K562 (cell line): ENCODE data around the gene NFIB. TPM values are rescaled to one million over a fixed set of nuclear protein-coding genes. Genes with fewer than 3 reads are reported as not detected.

Experiments used
- HDAC8 ChIP-seq: fragments of 450-650 bp; IDR thresholded peaks from 2 replicates; pipeline ENCODE4 v1.6.1; 2016; ENCODE audit warnings: mild to moderate bottlenecking, missing genetic modification characterization, moderate library complexity, missing compliant biosample characterization
- NFRKB ChIP-seq: fragments of 450-650 bp; IDR thresholded peaks from 2 replicates; pipeline ENCODE4 v1.6.1; 2016; ENCODE audit warnings: low read depth
- STAG1 ChIP-seq: sonication (generic); formaldehyde crosslinking; IDR thresholded peaks from 2 replicates; pipeline ENCODE4 v1.5.0; 2020; ENCODE audit warnings: missing genetic modification reagents, borderline replicate concordance
- ZNF197 ChIP-seq: fragments of 200-800 bp; sonication (Bioruptor generic); IDR thresholded peaks from 2 replicates; pipeline ENCODE4 v1.6.1; 2016; ENCODE audit warnings: low read depth, missing genetic modification characterization, missing compliant biosample characterization
- ZNF274 ChIP-seq: IDR thresholded peaks from 2 replicates; pipeline ENCODE4 v1.6.1; 2011; ENCODE audit warnings: low read depth, mild to moderate bottlenecking, low read length, moderate library complexity, borderline replicate concordance
- polyA plus RNA-seq, 8 experiments: library from polyadenylated mRNA; depleted of rRNA in 4 of 8; stranded (reverse) in 5 of 8; unstranded in 3 of 8; fragments of >200 nt; fragmentation: Nextera tagmentation in 2 of 8; fragmentation: Illumina TruSeq in 1 of 8; extraction: Ambion mirVana in 2 of 8; extraction: Trizol in 1 of 8; gene quantifications; 2 replicates each; pipeline versions ENCODE4 v1.2.1 to v1.2.3, GENCODE V29; 2011 to 2014; ENCODE audit warnings: inconsistent platforms in 1 of 8, missing spikeins in 1 of 8
- total RNA-seq, 7 experiments: library from RNA; depleted of rRNA in 6 of 7; stranded (reverse); fragments of >200 nt in 6 of 7; fragmentation: Illumina TruSeq in 2 of 7; extraction: Trizol in 2 of 7; gene quantifications; 2 replicates each; pipeline versions ENCODE4 v1.2.1 to v1.2.3, GENCODE V29; 2011 to 2021; ENCODE audit warnings: low replicate concordance in 1 of 7
- TF ChIP-seq, protein P1 (sequence below): fragments of 450-650 bp; IDR thresholded peaks from 2 replicates; pipeline ENCODE4 v1.6.1; 2016; ENCODE audit warnings: mild to moderate bottlenecking, moderate library complexity
- TF ChIP-seq, protein P2 (sequence below): fragments of 200-800 bp; sonication (Bioruptor generic); IDR thresholded peaks from 2 replicates; pipeline ENCODE4 v1.6.1; 2017; ENCODE audit warnings: missing genetic modification characterization, missing compliant biosample characterization
- TF ChIP-seq, protein P3 (sequence below), 2 experiments: IDR thresholded peaks; 2 replicates each; pipeline ENCODE4 v1.6.1; 2012; ENCODE audit warnings: improper control_type of control experiment in 2 of 2, low read depth in 2 of 2, low read length in 2 of 2, borderline replicate concordance in 1 of 2

NFIB gene
- total and polyA plus RNA-seq, 9 of the 15 experiments (the other 6 are each of a cell fraction or from before 2014, with no cell fraction given): 1.2 to 3.3 (median 1.9) TPM

GRCh38 chr9:14322211-14323082, 8.5 kb upstream of the NFIB start (continued):
- TF ChIP-seq, protein P1, sequence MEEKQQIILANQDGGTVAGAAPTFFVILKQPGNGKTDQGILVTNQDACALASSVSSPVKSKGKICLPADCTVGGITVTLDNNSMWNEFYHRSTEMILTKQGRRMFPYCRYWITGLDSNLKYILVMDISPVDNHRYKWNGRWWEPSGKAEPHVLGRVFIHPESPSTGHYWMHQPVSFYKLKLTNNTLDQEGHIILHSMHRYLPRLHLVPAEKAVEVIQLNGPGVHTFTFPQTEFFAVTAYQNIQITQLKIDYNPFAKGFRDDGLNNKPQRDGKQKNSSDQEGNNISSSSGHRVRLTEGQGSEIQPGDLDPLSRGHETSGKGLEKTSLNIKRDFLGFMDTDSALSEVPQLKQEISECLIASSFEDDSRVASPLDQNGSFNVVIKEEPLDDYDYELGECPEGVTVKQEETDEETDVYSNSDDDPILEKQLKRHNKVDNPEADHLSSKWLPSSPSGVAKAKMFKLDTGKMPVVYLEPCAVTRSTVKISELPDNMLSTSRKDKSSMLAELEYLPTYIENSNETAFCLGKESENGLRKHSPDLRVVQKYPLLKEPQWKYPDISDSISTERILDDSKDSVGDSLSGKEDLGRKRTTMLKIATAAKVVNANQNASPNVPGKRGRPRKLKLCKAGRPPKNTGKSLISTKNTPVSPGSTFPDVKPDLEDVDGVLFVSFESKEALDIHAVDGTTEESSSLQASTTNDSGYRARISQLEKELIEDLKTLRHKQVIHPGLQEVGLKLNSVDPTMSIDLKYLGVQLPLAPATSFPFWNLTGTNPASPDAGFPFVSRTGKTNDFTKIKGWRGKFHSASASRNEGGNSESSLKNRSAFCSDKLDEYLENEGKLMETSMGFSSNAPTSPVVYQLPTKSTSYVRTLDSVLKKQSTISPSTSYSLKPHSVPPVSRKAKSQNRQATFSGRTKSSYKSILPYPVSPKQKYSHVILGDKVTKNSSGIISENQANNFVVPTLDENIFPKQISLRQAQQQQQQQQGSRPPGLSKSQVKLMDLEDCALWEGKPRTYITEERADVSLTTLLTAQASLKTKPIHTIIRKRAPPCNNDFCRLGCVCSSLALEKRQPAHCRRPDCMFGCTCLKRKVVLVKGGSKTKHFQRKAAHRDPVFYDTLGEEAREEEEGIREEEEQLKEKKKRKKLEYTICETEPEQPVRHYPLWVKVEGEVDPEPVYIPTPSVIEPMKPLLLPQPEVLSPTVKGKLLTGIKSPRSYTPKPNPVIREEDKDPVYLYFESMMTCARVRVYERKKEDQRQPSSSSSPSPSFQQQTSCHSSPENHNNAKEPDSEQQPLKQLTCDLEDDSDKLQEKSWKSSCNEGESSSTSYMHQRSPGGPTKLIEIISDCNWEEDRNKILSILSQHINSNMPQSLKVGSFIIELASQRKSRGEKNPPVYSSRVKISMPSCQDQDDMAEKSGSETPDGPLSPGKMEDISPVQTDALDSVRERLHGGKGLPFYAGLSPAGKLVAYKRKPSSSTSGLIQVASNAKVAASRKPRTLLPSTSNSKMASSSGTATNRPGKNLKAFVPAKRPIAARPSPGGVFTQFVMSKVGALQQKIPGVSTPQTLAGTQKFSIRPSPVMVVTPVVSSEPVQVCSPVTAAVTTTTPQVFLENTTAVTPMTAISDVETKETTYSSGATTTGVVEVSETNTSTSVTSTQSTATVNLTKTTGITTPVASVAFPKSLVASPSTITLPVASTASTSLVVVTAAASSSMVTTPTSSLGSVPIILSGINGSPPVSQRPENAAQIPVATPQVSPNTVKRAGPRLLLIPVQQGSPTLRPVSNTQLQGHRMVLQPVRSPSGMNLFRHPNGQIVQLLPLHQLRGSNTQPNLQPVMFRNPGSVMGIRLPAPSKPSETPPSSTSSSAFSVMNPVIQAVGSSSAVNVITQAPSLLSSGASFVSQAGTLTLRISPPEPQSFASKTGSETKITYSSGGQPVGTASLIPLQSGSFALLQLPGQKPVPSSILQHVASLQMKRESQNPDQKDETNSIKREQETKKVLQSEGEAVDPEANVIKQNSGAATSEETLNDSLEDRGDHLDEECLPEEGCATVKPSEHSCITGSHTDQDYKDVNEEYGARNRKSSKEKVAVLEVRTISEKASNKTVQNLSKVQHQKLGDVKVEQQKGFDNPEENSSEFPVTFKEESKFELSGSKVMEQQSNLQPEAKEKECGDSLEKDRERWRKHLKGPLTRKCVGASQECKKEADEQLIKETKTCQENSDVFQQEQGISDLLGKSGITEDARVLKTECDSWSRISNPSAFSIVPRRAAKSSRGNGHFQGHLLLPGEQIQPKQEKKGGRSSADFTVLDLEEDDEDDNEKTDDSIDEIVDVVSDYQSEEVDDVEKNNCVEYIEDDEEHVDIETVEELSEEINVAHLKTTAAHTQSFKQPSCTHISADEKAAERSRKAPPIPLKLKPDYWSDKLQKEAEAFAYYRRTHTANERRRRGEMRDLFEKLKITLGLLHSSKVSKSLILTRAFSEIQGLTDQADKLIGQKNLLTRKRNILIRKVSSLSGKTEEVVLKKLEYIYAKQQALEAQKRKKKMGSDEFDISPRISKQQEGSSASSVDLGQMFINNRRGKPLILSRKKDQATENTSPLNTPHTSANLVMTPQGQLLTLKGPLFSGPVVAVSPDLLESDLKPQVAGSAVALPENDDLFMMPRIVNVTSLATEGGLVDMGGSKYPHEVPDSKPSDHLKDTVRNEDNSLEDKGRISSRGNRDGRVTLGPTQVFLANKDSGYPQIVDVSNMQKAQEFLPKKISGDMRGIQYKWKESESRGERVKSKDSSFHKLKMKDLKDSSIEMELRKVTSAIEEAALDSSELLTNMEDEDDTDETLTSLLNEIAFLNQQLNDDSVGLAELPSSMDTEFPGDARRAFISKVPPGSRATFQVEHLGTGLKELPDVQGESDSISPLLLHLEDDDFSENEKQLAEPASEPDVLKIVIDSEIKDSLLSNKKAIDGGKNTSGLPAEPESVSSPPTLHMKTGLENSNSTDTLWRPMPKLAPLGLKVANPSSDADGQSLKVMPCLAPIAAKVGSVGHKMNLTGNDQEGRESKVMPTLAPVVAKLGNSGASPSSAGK: peak; percentile 62
- TF ChIP-seq HDAC8 (tag): no peak
- no peak for TF ChIP-seq ZNF197 (CRISPR knock-in tag)
- TF ChIP-seq, protein P2, sequence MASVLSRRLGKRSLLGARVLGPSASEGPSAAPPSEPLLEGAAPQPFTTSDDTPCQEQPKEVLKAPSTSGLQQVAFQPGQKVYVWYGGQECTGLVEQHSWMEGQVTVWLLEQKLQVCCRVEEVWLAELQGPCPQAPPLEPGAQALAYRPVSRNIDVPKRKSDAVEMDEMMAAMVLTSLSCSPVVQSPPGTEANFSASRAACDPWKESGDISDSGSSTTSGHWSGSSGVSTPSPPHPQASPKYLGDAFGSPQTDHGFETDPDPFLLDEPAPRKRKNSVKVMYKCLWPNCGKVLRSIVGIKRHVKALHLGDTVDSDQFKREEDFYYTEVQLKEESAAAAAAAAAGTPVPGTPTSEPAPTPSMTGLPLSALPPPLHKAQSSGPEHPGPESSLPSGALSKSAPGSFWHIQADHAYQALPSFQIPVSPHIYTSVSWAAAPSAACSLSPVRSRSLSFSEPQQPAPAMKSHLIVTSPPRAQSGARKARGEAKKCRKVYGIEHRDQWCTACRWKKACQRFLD (CRISPR knock-in tag): no peak
- TF ChIP-seq ZNF274: no peak
- TF ChIP-seq, protein P3, sequence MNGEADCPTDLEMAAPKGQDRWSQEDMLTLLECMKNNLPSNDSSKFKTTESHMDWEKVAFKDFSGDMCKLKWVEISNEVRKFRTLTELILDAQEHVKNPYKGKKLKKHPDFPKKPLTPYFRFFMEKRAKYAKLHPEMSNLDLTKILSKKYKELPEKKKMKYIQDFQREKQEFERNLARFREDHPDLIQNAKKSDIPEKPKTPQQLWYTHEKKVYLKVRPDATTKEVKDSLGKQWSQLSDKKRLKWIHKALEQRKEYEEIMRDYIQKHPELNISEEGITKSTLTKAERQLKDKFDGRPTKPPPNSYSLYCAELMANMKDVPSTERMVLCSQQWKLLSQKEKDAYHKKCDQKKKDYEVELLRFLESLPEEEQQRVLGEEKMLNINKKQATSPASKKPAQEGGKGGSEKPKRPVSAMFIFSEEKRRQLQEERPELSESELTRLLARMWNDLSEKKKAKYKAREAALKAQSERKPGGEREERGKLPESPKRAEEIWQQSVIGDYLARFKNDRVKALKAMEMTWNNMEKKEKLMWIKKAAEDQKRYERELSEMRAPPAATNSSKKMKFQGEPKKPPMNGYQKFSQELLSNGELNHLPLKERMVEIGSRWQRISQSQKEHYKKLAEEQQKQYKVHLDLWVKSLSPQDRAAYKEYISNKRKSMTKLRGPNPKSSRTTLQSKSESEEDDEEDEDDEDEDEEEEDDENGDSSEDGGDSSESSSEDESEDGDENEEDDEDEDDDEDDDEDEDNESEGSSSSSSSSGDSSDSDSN (IDR thresholded peaks at IDR 0.05; ENCODE audit: borderline replicate concordance in 1 of 2, low read depth in 2 of 2, low read length in 2 of 2): peak in 1 of 2 experiments; percentile 51; a peak in 1 of 4 replicates
- no peak for TF ChIP-seq NFRKB
- TF ChIP-seq STAG1 (CRISPR knock-in tag): no peak
